IMR-90 (cell line): ENCODE results near the gene CC2D1A. TPM values are rescaled to one million over a fixed set of nuclear protein-coding genes. Genes with fewer than 3 reads are reported as not detected.

Experiments used
- ATAC-seq: fragments of 200-7000 bp; cut with Tn5 transposase; 2 replicates; pipeline ENCODE4 v1.9.1; 2020; ENCODE audit warnings: low read depth, mild to moderate bottlenecking, moderate library complexity
- BruUV-seq: library from RNA; stranded (reverse); fragments of 400-500 nt; replicated peaks from 2 replicates; lab custom pipeline; 2021; lab: Mats Ljungman, UMichigan
- CTCF ChIA-PET: fragments of 300-600 bp; formaldehyde crosslinking; extraction: SDS; loops from one replicate; lab custom pipeline; 2021; ENCODE audit warnings: antibody characterized with exemption; lab: Yijun Ruan, JAX
- POLR2A ChIA-PET: fragments of 300-600 bp; sonication (Branson Sonifier 250); formaldehyde crosslinking; loops from one replicate; lab custom pipeline; 2022; ENCODE audit warnings: antibody characterized with exemption; ENCODE audit not compliant: unreplicated experiment; lab: Charles Lee
- DNase-seq: peaks from one replicate; pipeline ENCODE4 v3.0.0; 2013
- H2AFZ ChIP-seq: replicated peaks from 2 replicates; pipeline ENCODE3; 2013; ENCODE audit warnings: low read length, mild to moderate bottlenecking; ENCODE audit not compliant: poor library complexity
- H2AK5ac ChIP-seq: 2 replicates; pipeline ENCODE4 v1.6.1; 2013; ENCODE audit warnings: low read depth, low read length, inconsistent platforms
- H2AK9ac ChIP-seq: replicated peaks from 2 replicates; pipeline ENCODE3; 2013; ENCODE audit warnings: mild to moderate bottlenecking, low read depth, low read length, moderate library complexity; ENCODE audit not compliant: poor library complexity
- H2BK120ac ChIP-seq: 2 replicates; pipeline ENCODE4 v1.6.1; 2013; ENCODE audit warnings: low read depth, low read length, inconsistent platforms
- H2BK15ac ChIP-seq: 3 replicates; pipeline ENCODE4 v1.6.1; 2013; ENCODE audit warnings: low read depth, low read length, inconsistent platforms
- H2BK20ac ChIP-seq: 2 replicates; pipeline ENCODE4 v1.6.1; 2013; ENCODE audit warnings: low read depth, mild to moderate bottlenecking, inconsistent platforms, low read length, moderate library complexity
- H2BK5ac ChIP-seq: 2 replicates; pipeline ENCODE4 v1.6.1; 2013; ENCODE audit warnings: mild to moderate bottlenecking, low read depth, low read length, inconsistent platforms; ENCODE audit not compliant: poor library complexity, severe bottlenecking
- H3K14ac ChIP-seq: replicated peaks from 2 replicates; pipeline ENCODE4 v1.6.1; 2013; ENCODE audit warnings: low read depth, low read length, inconsistent platforms
- H3K18ac ChIP-seq: 2 replicates; pipeline ENCODE4 v1.6.1; 2013; ENCODE audit warnings: low read depth, low read length, control low read depth
- H3K23ac ChIP-seq: 2 replicates; pipeline ENCODE4 v1.6.1; 2013; ENCODE audit warnings: low read depth, low read length, inconsistent platforms
- H3K27ac ChIP-seq: 2 replicates; pipeline ENCODE4 v1.5.1; 2013; ENCODE audit warnings: mild to moderate bottlenecking, control low read depth, low read length; ENCODE audit not compliant: insufficient read depth
- H3K27me3 ChIP-seq: 2 replicates; pipeline ENCODE4 v1.6.1; 2013; ENCODE audit warnings: low read length; ENCODE audit not compliant: control insufficient read depth, insufficient read depth
- H3K36me3 ChIP-seq: 2 replicates; pipeline ENCODE4 v1.6.1; 2013; ENCODE audit warnings: low read length, mixed read lengths; ENCODE audit not compliant: control insufficient read depth, insufficient read depth
- H3K4ac ChIP-seq: 2 replicates; pipeline ENCODE4 v1.6.1; 2013; ENCODE audit warnings: low read depth, low read length, inconsistent platforms
- H3K4me1 ChIP-seq: 2 replicates; pipeline ENCODE4 v1.6.1; 2013; ENCODE audit warnings: low read length, mixed read lengths; ENCODE audit not compliant: control insufficient read depth, insufficient read depth
- H3K4me2 ChIP-seq: 2 replicates; pipeline ENCODE4 v1.6.1; 2013; ENCODE audit warnings: low read depth, mild to moderate bottlenecking, control low read depth, low read length, moderate library complexity
- H3K4me3 ChIP-seq: 2 replicates; pipeline ENCODE4 v1.5.1; 2013; ENCODE audit warnings: low read depth, mild to moderate bottlenecking, control low read depth, low read length, moderate library complexity; ENCODE audit not compliant: insufficient read depth
- H3K56ac ChIP-seq: 2 replicates; pipeline ENCODE4 v1.6.1; 2013; ENCODE audit warnings: low read length, inconsistent platforms; ENCODE audit not compliant: insufficient read depth; ENCODE audit errors: extremely low read depth
- H3K79me1 ChIP-seq, 2 experiments: 2 replicates each; pipeline ENCODE4 v1.6.1; 2013; ENCODE audit warnings: low read length in 2 of 2, inconsistent platforms in 1 of 2, low read depth in 1 of 2
- H3K9ac ChIP-seq: 2 replicates; pipeline ENCODE4 v1.6.1; 2013; ENCODE audit warnings: low read depth, low read length, control low read depth
- H3K9me1 ChIP-seq: 2 replicates; pipeline ENCODE4 v1.6.1; 2013; ENCODE audit warnings: low read length, inconsistent platforms; ENCODE audit not compliant: insufficient read depth
- H3K9me3 ChIP-seq: 2 replicates; pipeline ENCODE4 v1.6.1; 2013; ENCODE audit warnings: low read length; ENCODE audit not compliant: control insufficient read depth, insufficient read depth
- H4K20me1 ChIP-seq: 2 replicates; pipeline ENCODE4 v1.6.1; 2013; ENCODE audit warnings: low read length, inconsistent platforms; ENCODE audit not compliant: insufficient read depth
- H4K5ac ChIP-seq: 2 replicates; pipeline ENCODE4 v1.6.1; 2013; ENCODE audit warnings: mild to moderate bottlenecking, low read depth, low read length, control low read depth
- H4K8ac ChIP-seq, 2 experiments: 2 replicates each; pipeline ENCODE4 v1.6.1; 2013; ENCODE audit warnings: low read depth in 2 of 2, low read length in 2 of 2, control low read depth in 1 of 2, inconsistent platforms in 1 of 2
- H4K91ac ChIP-seq: 2 replicates; pipeline ENCODE4 v1.6.1; 2013; ENCODE audit warnings: low read depth, low read length, inconsistent platforms; ENCODE audit not compliant: insufficient read depth
- CHD1 ChIP-seq: IDR thresholded peaks from 2 replicates; pipeline ENCODE4 v1.6.1; 2012; ENCODE audit warnings: low read depth, low read length, improper control_type of control experiment
- CTCF ChIP-seq: conservative IDR thresholded peaks from 2 replicates; pipeline ENCODE4 v1.5.1; 2012; ENCODE audit warnings: mild to moderate bottlenecking, low read depth, low read length, improper control_type of control experiment
- POLR2A ChIP-seq: IDR thresholded peaks from 2 replicates; pipeline ENCODE4 v1.6.1; 2012; ENCODE audit warnings: mild to moderate bottlenecking, low read depth, low read length
- WGBS, 2 experiments: methylation state at CpG; one replicate each; pipeline versions ENCODE4 v1.1.5 to v1.1.7; 2013; ENCODE audit warnings: missing lambda C conversion rate in 2 of 2; ENCODE audit not compliant: insufficient read length in 1 of 2; ENCODE audit errors: extremely low coverage in 2 of 2; 5-methylcytosine and 5-hydroxymethylcytosine counted together
- dilution Hi-C: fragments of 300-500 bp; cut with HindIII; formaldehyde crosslinking; loops from one replicate; pipeline ENCODE4 v1.14.3; 2018; ENCODE audit warnings: low sequenced_read_pairs; ENCODE audit not compliant: unreplicated experiment
- in situ Hi-C: fragments of 300-500 bp; cut with MboI; formaldehyde crosslinking; loops from 3 replicates; pipeline ENCODE4 v1.14.3; 2019; ENCODE audit warnings: low sequenced_read_pairs, inconsistent platforms, mixed read lengths
- intact Hi-C: fragments of 100-400 bp; cut with micrococcal nuclease; formaldehyde crosslinking; loops from 2 replicates; pipeline ENCODE4 v1.10.0; 2022
- polyA plus RNA-seq, 3 experiments: library from polyadenylated mRNA; depleted of rRNA; stranded (reverse); fragments of >200 nt; gene quantifications; 2 replicates each; pipeline ENCODE4 v1.2.3, GENCODE V29; 2012; ENCODE audit warnings: low replicate concordance in 1 of 3
- total RNA-seq: library from RNA; depleted of rRNA; stranded (reverse); fragments of >200 nt; gene quantifications from 2 replicates; pipeline ENCODE4 v1.2.3, GENCODE V29; 2012

CC2D1A gene
- total and polyA plus RNA-seq, 2 of the 4 experiments (the other 2 are of a cell fraction), result 4.1 to 14.7 TPM

DNA sequence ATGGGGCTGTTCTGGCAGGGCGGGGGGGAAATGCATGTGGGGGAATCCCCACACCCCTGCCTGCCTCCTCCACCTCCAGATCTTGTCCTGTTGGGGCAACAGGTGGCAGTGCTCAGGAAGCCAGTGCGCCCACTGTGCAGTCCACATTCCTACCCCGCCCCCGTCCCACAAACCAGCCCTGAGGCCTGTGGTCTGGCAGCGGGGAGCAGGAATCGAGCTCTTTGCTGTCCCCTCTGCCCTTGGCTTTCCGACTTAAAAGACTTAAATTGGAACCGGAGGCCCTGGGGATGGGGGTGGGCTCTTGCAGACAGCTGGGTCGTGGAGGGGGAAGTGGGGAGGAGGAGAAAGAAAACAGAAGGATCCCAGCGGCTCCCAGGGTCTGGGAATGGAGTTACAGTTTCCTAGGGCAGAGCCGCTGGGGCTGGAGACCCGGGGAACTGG lies 24.7 kb upstream of the CC2D1A start:
- Histone ChIP-seq H3K27me3 (peaks cover 2% of the 10 kb centered on the region; the same call in 1 of the 2 replicates), H2BK120ac (0 out of 2 replicates have a peak overlapping the region, but pooled peaks have one; percentile 9), H3K4ac (peak overlapping the region; percentile 80; the same call in 1 of the 2 replicates), H2BK15ac (0 out of 3 replicates have a peak overlapping the region, but pooled peaks have one; percentile 61), H4K5ac (peak overlapping the region; percentile 90), H3K27ac (no peak overlapping the region), H2BK20ac (0 out of 2 replicates have a peak overlapping the region, but pooled peaks have one; percentile 14), H3K4me1 (peaks cover 19% of the 10 kb centered on the region), H3K18ac (peak overlapping the region; percentile 38), H4K91ac (peak overlapping the region; percentile 76; the same call in 1 of the 2 replicates), H2AK9ac (peak overlapping the region; percentile 52), H3K56ac (no peak overlapping the region), H2BK5ac (no peak overlapping the region), H3K36me3 (no peaks in the 10 kb centered on the region), H3K4me3 (no peak overlapping the region), H2AK5ac (peak overlapping the region; percentile 88; the same call in 1 of the 2 replicates), H3K4me2 (no peak overlapping the region), H3K79me1 (no peaks in the 10 kb centered on the region), H3K9me1 (peaks cover 9% of the 10 kb centered on the region; the same call in 1 of the 2 replicates), H3K14ac (0 out of 2 replicates have a peak overlapping the region, but pooled peaks have one; percentile 33), H3K23ac (no peak overlapping the region), H2AFZ (peak overlapping the region; percentile 84), H4K8ac (peak overlapping the region; percentile 61 to 93; a peak in 3 of 4 replicates), H3K9me3 (no peaks in the 10 kb centered on the region), H3K9ac (no peak overlapping the region), H4K20me1 (no peaks in the 10 kb centered on the region)
- ChIA-PET POLR2A (no interaction called here), CTCF (interaction anchor here (1.2 kb wide), 1 partner anchor 57 kb away, joined by 3 read pairs; the partner anchor contains the start of gene PODNL1)
- DNase-seq, result peak; percentile 27
- no TSS peak for BruUV-seq
- dilution Hi-C loops (no loop called here), intact Hi-C loops (loop anchor here (2.0 to 10.0 kb wide), 4 partner anchors 72 to 604 kb away; partner anchors contain the start of genes ASF1B and DCAF15), in situ Hi-C loops (loop anchor here (5.0 to 25.0 kb wide), 3 partner anchors 191 to 594 kb away; partner anchors contain the start of genes MISP3 and PTGER1)
- no peak for ATAC-seq
- 13% methylated on average over 4 of the region's 12 CpGs; no CpG with 5 or more reads in 1 of the 2 experiments for WGBS, 2 experiments
- TF ChIP-seq CTCF (no peak), POLR2A (no peak), CHD1 (no peak)
